Mucosa of descending colon (tissue), 3 donors: ENCODE results near the gene AOPEP. TPM values are rescaled to one million over a fixed set of nuclear protein-coding genes. Genes with fewer than 3 reads are reported as not detected.

Source experiments
- ATAC-seq: fragments of 200-7000 bp; cut with Tn5 transposase; one replicate; pipeline ENCODE4 v1.9.1; 2020; ENCODE audit warnings: mild to moderate bottlenecking, moderate library complexity
- DNase-seq, 3 donors: peaks; one replicate each; pipeline ENCODE4 v3.0.0-alpha.2; 2020
- H3K36me3 ChIP-seq: fragments of 200-600 bp; one replicate; pipeline ENCODE4 v1.8.0; 2021; ENCODE audit warnings: low read depth, mild to moderate bottlenecking
- H3K4me1 ChIP-seq: fragments of 200-600 bp; one replicate; pipeline ENCODE4 v1.8.0; 2021; ENCODE audit warnings: low read depth, mild to moderate bottlenecking
- H3K4me3 ChIP-seq: fragments of 200-600 bp; one replicate; pipeline ENCODE4 v1.8.0; 2021; ENCODE audit warnings: mild to moderate bottlenecking
- H3K9me3 ChIP-seq: fragments of 200-600 bp; one replicate; pipeline ENCODE4 v1.8.0; 2021; ENCODE audit warnings: mild to moderate bottlenecking
- CTCF ChIP-seq: fragments of 200-600 bp; IDR thresholded peaks from one replicate; pipeline ENCODE4 v1.8.0; 2022; ENCODE audit warnings: antibody characterized with exemption, mild to moderate bottlenecking
- intact Hi-C, 2 donors: fragments of 100-400 bp; cut with DNase I in 1 of 2; cut with micrococcal nuclease in 1 of 2; formaldehyde crosslinking; loops; one replicate each; pipeline versions ENCODE4 v1.11.0 to v1.11.1; 2022; cut with DNase I, micrococcal nuclease
- total RNA-seq, 3 donors: library from RNA; stranded (reverse); fragmentation: NEBNext Ultra II Directional in 2 of 3; extraction: Animal tissue kit (Norgen Biotek cat#: 25700) in 2 of 3; gene quantifications; one replicate each; pipeline versions ENCODE4 v1.2.1 to v1.2.4, GENCODE V29; 2021 to 2023
- donor health status: DM: no; HTN: no; CAD: no; lungs with moderate emphysema.
- donor health status: DM: no; HTN: no; CAD: no.
- donor health status: DM: no; HTN: yes; CAD: no.

Gene AOPEP
- total RNA-seq, 3 donors from 2014 or later, result 47.5 to 102 (median 57.8) TPM

- TF ChIP-seq CTCF, result no peak
- H3K36me3 ChIP-seq, result no peaks in the 10 kb centered on the region
- ATAC-seq (no peak), DNase-seq (no peak)
- intact Hi-C loops, result no loop called here
- H3K9me3 ChIP-seq, result no peaks in the 10 kb centered on the region
- H3K4me1 ChIP-seq, result no peaks in the 10 kb centered on the region
- H3K4me3 ChIP-seq, result no peak overlapping the region
These were observed 31.5 kb downstream of the AOPEP start for GRCh38 chr9:94758031-94758430.

- ATAC-seq (no peak), DNase-seq (no peak)
- H3K9me3 ChIP-seq, result no peaks in the 10 kb centered on the region
- intact Hi-C loops, result no loop called here
- no peaks in the 10 kb centered on the region for H3K36me3 ChIP-seq
- no peak for TF ChIP-seq CTCF
- no peak overlapping the region for H3K4me3 ChIP-seq
- H3K4me1 ChIP-seq, result no peaks in the 10 kb centered on the region
These were observed 32.4 kb downstream of the AOPEP start for GRCh38 chr9:94758880-94759279.

GRCh38 chr9:94760010-94760409, 33.5 kb downstream of the AOPEP start:
- intact Hi-C loops, result no loop called here
- no peak for ATAC-seq

GRCh38 chr9:94760660-94761059, 34.2 kb downstream of the AOPEP start:
- Histone ChIP-seq H3K4me1 (no peaks in the 10 kb centered on the region), H3K36me3 (no peaks in the 10 kb centered on the region), H3K4me3 (no peak overlapping the region), H3K9me3 (no peaks in the 10 kb centered on the region)
- DNase-seq (no peak), ATAC-seq (no peak)
- intact Hi-C loops, result no loop called here
- TF ChIP-seq CTCF, result no peak

More at GRCh38 chr9:94760010-94760409, 33.5 kb downstream of the AOPEP start:
- DNase-seq, result no peak
- no peaks in the 10 kb centered on the region for H3K36me3 ChIP-seq
- no peaks in the 10 kb centered on the region for H3K4me1 ChIP-seq
- no peak overlapping the region for H3K4me3 ChIP-seq
- no peaks in the 10 kb centered on the region for H3K9me3 ChIP-seq
- TF ChIP-seq CTCF, result no peak

- intact Hi-C loops, result no loop called here
- Histone ChIP-seq H3K9me3 (no peaks in the 10 kb centered on the region), H3K4me1 (no peaks in the 10 kb centered on the region), H3K4me3 (no peak overlapping the region), H3K36me3 (no peaks in the 10 kb centered on the region)
- DNase-seq, result no peak
- no peak for ATAC-seq
- no peak for TF ChIP-seq CTCF
These were observed 35.0 kb downstream of the AOPEP start for GRCh38 chr9:94761481-94761880.
